T-helper 2 cell treated with Interferon-gamma antibody and Interleukin-4, amounts not matched to agents 100 ng/mL and 5 ng/mL, for 36 hours (primary cell): ENCODE results near the gene CORO7. TPM values are rescaled to one million over a fixed set of nuclear protein-coding genes. Genes with fewer than 3 reads are reported as not detected.

ENCODE experiments used
- intact Hi-C: fragments of 100-400 bp; cut with micrococcal nuclease; formaldehyde crosslinking; loops from one replicate; pipeline ENCODE4 v1.15.1; 2023
- total RNA-seq: library from RNA; stranded (reverse); gene quantifications from 2 replicates; pipeline ENCODE4 v1.2.3, GENCODE V29; 2022

Gene CORO7
- total RNA-seq, 1 donor from 2014 or later: 200 TPM

DNA sequence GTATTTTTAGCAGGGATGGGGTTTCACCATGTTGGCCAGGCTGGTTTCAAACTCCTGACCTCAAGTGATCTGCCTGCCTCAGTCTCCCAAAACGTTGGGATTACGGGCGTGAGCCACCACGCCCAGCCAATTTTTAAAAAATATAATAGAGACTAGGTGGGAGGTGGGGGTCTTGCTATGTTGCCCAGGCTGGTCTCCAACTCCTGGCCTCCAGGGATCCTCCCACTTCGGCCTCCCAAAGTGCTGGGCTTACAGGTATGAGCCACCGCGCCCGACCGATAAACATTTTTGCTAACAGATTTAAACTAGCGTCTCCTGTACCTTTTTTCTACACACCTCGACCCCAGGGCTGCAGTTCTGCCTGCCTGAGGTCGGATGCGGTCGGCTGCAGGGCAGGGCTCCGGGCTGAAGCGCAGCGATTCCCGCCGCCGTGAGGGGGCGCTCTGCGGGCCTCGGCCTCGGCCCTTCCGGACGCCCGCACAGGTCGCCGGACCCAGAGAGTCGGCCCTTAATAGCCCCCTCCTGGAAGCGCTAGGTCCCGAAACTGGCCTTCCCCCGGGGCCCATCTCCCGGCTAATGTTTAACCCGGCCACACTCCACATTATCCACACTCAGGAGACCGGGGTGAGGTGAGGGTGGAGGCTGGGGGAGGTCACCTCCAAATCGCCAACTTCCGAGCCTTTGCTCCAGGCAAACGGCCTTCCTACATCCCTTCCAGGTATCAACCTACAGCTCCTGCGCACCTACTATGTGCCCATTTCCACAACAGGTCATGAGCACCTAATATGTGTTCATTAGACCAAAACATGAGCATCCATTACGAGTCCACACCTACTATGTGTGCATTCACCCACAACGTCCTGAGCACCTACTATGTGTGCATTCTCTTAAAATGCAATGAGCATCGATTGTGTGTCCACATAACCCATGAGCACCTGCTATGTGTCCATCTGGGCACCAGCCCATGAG lies 102.5 kb downstream of the CORO7 start:
- intact Hi-C loops: no loop called here

DNA sequence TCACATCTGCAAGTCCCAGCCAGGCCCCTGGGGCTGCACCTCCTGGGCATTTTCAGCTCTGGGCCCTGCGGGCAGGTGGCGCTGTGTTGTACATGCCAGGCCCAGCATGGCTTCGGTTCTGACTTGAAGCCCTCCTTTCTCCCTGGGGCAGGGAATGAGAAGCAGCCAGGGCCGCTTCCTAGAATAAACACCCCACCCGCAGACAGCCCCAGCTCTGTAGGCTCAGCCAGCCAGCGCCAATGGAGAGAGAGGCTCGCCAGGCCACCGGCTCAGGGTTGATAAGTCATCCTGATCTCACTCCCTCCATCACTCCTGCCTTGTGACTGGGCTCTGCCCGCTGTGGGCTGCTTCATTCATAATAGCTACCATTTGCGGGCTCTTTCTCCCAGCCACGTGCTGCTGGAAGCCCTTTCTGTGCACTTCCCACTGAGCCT lies 106.5 kb downstream of the CORO7 start:
- intact Hi-C loops: loop anchor here (5.0 kb wide), 2 partner anchors 193 to 647 kb away; partner anchors contain the start of genes ADCY9 and SEC14L5

DNA sequence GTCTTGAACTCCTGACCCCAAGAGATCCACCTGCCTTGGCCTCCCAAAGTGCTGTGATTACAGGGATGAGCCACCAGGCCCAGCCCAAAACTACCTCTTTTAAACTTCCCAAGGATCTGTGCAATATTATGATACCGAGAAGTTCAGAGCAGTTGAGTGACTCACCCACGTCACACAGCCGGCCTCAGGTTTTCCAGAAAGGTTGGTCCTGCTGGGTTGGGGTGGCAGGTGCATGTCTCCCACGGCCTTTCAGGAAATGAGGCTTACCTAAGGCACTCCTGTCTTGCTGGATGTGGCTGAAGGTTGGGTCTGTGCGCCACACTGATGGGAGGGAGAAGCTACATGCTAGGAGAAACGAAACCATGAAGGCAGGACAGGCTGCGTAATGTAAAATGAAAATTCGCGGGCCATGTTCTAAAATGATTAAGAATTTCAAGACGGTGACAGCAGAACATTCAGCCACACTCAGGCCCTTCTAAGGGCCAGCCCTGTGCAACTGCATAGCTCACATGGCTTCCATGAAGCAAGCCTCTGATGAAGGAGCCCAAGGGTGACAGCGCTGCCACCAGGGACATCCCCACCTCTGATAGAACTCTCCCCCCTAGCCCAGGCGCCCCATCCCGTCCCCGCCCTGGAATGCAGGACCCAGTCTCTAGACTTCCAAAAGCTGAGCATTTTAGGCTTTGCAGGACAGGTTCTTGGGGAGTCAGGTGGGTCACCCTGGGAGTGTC lies 107.1 kb downstream of the CORO7 start:
- intact Hi-C loops: loop anchor here (5.0 kb wide), 2 partner anchors 192 to 648 kb away; partner anchors contain the start of genes ADCY9 and SEC14L5

DNA sequence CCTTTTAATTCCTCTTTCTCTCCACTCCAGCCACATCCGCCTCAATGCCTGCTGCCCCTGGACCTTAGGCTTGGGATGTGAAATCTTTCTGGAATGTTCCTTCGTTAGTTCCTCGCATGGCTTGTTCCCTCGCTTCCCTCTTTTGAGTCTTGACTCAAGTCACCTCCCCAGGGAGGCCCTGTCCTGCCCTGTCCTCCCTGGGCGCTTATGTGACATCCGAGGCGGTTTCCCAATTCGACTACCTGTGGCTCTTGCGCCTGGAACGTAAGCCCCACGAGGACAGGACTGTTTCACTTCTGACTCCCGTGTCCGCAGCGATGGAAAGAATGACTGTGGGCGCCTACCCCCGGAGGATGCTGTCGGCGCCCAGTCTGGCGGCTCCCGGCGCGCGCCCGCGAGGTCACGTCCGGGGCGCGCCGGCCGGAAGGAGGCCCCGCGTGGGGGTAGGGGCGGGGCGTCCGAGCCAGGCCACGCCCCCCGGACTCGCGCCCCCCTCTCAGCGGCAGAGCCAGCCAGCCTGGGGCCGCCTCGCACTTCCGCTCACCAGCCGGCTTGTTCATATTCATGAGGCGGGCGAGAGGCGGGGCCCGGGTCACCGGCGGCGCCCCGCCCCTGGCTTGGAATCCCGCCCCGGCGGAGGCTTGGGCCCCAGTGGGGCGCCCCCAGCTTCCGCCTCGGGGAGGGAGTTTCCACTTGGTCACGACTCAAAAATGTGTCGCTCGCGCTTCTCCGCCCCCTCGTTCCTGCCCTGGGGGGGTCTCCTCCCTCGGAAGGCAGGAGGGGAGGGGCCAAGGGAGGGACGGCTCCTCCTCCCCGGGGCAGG lies 109.0 kb downstream of the CORO7 start:
- intact Hi-C loops: loop anchor here (1.0 to 5.0 kb wide), 7 partner anchors 36 to 650 kb away; partner anchors contain the start of genes ADCY9, DNAJA3, NMRAL1 and PAM16

DNA sequence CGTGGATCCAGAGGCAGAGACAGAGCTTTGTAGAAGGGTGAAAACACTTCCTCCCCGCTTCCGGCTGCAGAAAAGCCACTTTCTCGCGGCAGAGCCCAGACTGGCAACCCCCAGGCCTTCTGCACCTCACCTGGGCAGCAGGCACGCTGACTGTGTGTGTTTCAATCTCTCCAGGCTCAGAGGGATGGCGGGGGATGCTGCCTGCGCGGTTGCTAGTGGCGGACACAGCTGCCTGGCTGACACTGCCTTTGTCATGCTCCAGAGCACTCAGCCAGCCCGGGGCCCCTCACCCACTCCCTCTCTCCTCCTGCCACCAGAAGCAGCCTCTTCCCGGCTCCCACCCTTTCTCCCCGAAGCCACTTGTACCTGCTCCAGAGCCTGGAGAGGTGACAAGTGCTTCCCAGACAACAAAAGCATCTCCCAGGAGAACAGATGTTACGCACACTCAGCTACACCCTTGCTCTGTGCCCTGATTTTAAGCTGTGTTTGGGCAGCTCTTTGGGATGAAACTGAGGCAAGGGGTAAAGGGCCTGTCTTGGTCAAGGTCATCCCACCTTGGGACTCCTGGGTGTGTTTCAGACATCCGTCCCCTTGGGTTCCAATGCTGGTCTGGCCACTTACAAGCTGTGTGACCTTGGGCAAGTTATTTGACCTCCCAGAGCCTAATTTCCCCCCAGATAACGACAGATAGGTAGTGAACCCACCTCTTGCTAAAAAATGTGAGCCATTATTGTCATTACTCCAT lies 109.8 kb downstream of the CORO7 start:
- intact Hi-C loops: loop anchor here (1.0 to 5.0 kb wide), 7 partner anchors 35 to 651 kb away; partner anchors contain the start of genes ADCY9, DNAJA3, NMRAL1 and PAM16

Other genes starting within 250 kb of the CORO7 start
- not detected in 2 replicates for gene SRL, start 174.5 kb downstream of the CORO7 start, total RNA-seq
- gene TFAP4, start 143.6 kb downstream of the CORO7 start, total RNA-seq: 25.4 and 27.0 TPM in 2 replicates
- gene GLIS2, start 100.5 kb downstream of the CORO7 start, total RNA-seq: 0.64 and 0.77 TPM in 2 replicates
- gene PAM16, start 65.3 kb downstream of the CORO7 start, total RNA-seq: 48.5 and 48.9 TPM in 2 replicates
- gene VASN, start 44.7 kb downstream of the CORO7 start, total RNA-seq: not detected in 2 replicates
- gene DNAJA3, start 9.3 kb upstream of the CORO7 start, total RNA-seq: 66.0 and 68.6 TPM in 2 replicates
- 45.1 and 45.7 TPM in 2 replicates for gene NMRAL1, start 58.0 kb upstream of the CORO7 start, total RNA-seq
- gene HMOX2, start 59.8 kb upstream of the CORO7 start, total RNA-seq: 77.5 and 79.6 TPM in 2 replicates
- gene CDIP1, start 122.2 kb upstream of the CORO7 start, total RNA-seq: 48.6 and 53.6 TPM in 2 replicates
- gene C16orf96, start 139.7 kb upstream of the CORO7 start, total RNA-seq: 0.05 and 0.16 TPM in 2 replicates
- 19.6 and 22.1 TPM in 2 replicates for gene UBALD1, start 198.3 kb upstream of the CORO7 start, total RNA-seq
- gene MGRN1, start 208.2 kb upstream of the CORO7 start, total RNA-seq: 87.0 and 87.8 TPM in 2 replicates